ENCODE results near the gene ADORA2A.

ADORA2A gene

DNA sequence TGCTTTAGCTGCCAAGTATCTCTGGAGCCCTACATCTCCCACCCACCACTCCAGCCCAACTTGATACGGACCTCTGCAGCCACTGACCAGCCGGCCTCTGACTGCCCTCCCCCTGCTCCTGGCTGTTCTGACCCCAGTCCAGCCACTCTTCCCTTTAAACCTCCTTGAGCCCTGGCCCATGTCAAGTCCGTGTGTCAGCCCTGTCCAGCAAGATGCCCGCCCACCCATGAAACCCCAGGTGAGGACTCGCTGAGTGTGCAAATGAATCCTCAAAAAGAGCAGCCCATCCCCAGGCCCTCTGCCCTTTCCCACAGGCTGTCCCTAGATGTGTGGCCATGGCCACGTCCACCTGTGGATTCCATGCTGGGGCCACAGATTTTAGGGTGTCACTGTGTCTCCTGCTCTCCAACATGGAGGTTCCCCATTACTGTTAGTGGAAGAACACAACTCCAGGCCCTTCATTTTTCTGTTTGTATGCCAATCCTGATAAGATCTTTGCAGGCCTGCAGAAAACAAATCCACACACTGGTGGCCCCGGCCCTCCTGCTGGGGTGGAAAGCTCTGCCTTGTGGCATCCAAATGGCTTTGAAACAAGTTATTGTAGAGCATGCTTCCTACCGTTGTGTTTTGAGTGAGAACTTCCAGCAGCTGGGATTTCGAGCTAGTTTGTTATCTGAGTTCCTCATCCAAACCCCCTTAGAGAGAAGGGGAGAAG lies 22.7 kb upstream of the ADORA2A start:
- DNase-seq: no peak

- no peak for DNase-seq
Observed at GRCh38 chr22:24405631-24406321, 21.6 kb upstream of the ADORA2A start.

DNA sequence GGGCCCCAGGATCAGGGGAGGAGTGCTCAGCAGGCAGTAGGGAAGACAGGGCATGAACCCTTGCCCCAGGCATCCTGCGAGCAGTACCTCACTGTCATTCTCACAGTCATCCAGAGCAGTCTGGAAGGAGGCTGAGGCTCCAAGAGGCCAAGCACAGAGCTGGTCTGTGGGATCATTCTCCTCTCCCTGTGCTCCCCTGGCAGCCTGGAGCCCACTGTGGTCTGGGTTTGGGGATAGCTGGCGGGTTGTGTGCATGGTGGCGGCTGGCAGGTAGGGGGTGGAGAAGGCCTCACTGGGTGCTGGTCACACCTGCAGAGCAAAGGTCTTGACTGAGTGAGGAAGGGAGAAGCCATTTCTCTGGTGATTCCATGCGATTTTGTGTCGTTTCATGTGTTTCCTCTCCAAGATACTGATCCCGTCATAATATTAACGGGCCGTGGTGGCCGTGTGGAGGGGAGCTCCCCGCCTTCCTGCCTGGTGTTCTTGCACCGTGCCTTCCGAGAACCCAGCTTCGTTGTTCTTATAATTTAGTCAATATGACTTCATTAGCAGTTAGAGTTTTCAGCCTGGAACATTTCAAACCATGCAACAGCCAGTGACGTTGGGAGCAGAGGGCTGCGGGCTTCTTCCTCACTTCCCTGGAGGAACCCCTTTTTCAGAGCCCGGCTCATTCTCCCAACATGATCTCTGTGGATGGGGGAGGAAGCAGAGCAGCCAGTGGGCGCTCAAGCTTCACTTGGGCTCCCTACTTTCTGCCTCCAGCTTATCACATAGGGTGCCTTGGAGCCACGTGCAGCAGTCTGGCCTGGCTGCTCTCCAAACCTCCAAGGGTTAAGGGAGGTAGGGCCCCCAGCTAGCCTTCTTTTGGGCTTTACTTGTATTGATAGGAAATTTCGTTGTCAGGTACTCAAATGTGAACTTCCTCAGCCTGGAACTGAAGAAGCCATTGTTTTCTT lies 20.8 kb upstream of the ADORA2A start:
- DNase-seq: no peak

DNA sequence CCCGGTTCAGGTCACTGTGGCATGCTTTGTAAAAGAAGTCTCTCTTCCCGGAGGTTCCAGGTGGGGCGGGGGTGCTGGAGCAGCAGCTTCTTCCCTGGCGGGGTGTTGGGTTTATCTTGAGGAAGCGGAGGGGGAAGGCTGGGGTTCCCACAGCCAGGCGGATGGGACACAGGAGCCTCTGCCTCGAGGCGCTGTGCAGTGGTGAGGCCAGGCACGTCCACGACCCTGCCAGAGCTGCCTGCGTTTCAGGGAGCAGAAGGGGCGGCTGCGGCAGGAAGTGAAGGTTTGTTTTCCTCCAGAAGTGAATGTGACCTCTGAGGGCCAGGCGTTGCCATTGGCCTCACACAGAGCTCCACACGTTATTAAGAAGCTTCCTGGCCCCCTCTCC lies 20.1 kb upstream of the ADORA2A start:
- DNase-seq: no peak

- DNase-seq: no peak
Observed at GRCh38 chr22:24407884-24408283, 19.5 kb upstream of the ADORA2A start.

DNA sequence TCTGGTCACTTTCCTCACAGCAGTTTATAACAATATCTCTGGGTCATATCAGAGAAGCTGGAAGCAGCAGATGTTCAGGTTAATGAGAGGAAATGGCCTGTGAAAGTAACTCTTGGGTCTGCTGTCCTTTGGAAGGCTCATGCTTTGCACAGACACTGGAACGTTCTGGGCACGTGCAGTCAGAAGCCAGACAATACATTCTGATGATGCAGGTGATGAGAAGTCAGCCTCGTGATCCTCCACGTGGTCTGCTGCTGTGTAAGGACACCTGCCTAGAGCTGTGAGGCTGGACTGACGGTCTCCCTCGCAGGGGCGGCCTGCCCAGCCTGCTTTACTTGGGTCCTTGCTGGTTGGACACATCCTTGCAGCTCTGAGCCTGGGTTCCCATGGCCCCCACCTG lies 18.8 kb upstream of the ADORA2A start:
- DNase-seq: no peak

- no peak for DNase-seq
Observed at GRCh38 chr22:24409707-24410106, 17.7 kb upstream of the ADORA2A start.

DNA sequence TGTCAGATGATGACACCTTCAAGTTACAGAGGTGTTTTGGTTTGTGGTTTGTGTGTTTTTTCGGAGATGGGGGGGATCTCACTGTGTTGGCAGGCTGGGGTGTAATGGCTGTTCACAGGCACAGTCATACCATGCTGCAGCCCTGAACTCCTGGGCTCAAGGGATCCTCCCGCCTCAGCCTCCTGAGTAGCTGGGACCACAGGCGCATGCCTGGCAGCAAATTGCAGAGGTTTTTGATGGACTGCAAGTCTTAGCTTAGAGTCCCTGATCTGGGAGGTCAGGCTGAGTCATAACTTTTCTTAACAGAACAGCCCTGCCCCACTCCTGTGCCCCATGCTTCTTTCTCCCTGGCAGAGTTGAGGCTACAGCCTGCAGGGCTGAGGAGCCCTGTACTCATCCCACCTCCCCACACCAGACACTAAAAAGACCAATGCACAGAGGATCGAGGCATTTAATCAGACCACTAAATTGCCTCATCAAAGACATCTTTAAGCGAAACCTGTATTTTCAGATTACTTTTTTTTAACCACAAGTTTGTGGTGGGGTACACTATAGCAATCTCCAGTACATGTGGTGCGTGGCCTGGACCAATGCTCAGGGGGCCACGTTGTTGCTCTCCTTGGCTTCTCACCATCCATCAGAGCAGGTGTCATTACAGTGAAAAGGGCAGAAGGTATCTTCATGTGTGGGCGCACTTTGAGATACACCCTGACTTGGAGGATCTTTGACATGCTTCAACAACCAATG lies 17.1 kb upstream of the ADORA2A start:
- DNase-seq: peak; percentile 65

GRCh38 chr22:24411256-24412004 lies 16.0 kb upstream of the ADORA2A start:
- DNase-seq: no peak

GRCh38 chr22:24412274-24412673 lies 15.1 kb upstream of the ADORA2A start:
- no peak for DNase-seq

DNA sequence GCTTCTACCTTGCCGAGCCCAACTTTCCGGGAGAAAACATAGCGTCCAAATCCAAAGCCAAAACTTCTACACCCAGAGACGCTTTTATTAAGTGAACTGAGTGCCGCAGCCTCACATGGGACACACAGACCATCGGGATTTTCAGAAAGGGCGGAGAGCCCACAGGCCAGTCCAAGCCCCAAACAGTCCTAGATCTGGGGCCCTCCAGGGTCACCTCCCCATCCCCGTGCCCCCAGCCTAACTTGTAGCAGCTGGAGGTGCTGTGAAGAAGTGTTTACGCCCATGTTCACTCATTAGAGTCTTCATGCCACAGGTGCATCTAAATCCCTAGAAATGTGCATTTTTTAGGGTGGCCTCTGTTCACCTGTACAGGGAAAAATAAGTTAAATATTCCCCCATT lies 14.1 kb upstream of the ADORA2A start:
- DNase-seq: no peak

GRCh38 chr22:24413736-24414385 lies 13.5 kb upstream of the ADORA2A start:
- DNase-seq: no peak

DNA sequence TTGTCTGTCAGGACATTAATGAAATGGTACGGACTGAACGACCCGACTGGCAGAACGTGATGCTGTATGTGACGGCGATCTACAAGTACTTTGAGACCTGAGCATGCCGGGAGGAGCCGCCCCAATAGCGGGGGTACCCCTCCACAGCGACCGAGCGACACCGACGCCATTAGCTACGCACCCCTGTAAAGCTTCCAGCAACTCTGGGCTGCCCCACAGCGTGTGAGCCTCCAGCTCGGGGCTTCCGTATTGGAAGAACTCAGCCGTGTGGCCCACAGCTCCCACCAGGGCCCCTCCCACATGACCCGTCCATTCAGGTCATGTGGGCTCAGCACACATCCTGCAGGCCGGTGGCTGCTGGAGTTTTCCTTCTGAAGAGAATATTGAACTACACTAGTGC lies 12.9 kb upstream of the ADORA2A start:
- no peak for DNase-seq

DNA sequence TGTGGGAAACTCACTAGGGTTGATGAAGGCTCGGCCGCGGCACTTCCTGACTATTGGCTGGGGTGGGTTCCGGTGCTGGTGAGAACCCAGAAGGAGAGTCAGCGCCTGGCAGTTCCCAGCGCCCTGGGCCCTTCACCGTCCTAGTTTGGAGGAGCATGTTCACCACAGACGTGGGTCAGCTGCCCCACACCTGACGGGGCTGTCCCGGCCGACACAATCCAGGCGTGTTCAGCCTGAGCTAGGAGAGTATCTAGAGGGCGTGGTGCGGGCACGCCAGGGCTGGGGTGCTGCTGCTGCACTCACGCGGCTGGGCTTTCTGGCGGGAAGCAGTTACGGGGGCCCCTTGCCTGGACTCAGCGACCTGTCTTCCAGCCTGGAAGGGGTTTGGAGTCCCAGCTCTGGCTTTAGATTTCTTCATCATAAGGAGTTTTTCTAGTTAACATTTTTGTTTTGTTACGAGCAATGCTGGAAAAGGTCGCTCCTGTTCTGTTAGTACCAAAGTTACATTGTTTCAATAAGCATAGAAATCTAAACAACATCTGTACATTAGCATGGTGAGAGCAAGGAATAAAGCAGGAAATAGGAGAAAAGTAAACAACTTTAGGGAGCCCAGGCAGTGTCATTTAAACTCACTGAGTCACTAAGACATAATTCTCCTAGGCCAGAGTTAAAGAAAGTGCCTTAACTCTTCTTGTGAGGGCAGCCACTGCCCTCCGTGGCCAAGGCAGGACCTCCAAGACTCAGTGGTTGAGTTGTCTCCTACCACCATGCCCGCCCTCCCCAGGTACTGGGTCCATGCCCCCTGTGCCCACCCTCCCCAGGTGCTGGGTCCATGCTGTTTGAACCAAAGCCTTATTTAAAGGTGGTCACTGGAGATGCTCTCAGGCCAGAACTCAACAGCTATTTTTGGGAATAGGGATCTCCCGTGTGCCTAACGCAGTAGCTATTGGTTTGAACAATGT lies 12.1 kb upstream of the ADORA2A start:
- DNase-seq: no peak

- DNase-seq: no peak
Observed at GRCh38 chr22:24416095-24416494, 11.3 kb upstream of the ADORA2A start.

DNA sequence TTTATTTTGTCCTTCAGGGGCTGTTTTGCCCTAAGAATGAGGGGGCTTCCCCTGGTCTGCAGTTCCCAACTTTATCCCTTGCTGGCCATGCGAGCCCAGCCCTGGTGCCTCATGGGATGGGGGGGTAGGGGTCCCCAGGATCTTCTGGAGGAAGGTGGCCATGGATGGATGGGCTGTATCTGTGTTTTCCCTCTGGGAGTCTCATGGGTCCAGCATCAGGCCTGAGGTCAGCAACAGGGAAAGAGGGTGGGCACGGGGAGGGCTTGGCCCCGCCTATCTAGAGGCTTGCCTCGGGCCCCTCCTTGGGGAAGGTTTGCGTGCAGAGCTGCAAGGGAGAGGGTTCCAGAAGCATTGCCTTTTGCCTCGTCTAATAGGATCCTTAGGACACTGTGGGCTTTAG lies 10.8 kb upstream of the ADORA2A start:
- DNase-seq: no peak

- DNase-seq: no peak
Observed at GRCh38 chr22:24417200-24417599, 10.2 kb upstream of the ADORA2A start.

DNA sequence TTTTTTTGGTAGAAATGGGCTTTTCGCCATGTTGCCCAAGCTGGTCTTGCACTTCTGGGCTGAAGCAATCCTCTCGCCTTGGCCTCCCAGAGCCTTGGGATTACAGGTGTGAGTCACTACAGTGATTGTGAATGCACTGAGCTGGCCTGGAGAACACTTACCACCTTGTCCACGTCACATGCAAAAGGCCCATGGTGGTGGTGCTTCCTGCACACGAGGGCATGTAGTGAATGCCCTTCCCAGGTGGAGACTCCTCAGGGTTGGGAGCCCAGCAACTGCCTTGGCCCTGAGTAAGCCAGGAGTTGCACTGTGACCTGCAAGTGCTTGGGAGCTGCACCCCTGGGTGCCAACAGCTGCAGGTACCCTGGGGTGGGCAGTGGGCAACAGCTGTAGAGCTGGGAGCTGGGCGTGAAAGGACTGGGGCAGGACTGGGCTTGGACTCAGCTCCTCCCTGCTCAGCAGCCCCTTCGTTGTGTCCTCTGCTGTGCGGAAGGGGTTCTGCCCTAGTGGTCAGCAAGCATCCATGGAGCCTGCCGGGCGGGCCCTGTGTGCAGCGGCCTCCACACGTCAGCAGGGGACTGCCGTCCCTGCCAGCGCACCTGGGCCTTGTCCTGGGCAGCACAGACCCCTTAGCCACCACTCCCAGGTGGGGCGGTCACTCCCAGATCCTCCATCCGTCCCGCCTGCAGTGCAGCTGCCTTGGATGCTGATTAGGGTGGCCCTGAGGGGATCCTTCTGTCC lies 9.3 kb upstream of the ADORA2A start:
- DNase-seq: no peak

DNA sequence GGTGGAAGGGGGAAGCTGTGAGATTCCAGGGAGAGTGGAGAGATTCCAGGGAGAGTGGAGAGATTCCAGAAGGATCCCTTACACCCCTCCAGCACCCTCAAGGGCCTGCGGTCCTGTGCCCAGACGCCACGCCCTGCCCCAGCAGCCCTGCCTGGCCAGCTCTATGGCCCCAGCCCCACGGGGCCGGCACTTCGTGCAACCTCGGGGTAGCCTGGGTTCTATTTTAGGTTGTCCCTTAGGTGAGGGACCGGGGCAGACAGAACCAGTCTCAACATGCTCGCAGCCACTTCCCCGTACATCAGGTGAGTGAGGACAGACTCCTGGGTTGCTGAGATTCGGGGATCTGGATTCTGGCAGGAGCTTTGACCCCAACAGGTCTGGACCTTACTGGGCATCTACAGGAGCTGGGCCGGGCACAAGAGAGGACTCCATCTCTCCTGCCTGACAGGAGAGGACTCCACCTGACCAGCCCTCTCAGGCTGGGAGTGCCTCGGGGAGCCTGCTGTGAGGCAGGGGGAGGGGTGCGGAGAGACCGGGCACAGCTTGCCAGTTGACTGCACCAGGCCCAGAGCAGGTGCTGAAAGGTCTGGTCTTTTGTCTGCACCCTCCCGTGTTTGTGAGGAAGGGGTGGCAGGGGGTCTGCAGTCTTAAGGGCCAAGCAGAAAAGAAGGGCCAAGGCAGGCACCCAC lies 8.5 kb upstream of the ADORA2A start:
- DNase-seq: no peak
